Gastrocnemius medialis (tissue), 4 donors: ENCODE measurements around the gene CLIP4.

Experiments
- POLR2A ChIP-seq, 2 donors: fragments of 450-650 bp; IDR thresholded peaks; one replicate each; pipeline ENCODE4 v1.6.1; 2017; ENCODE audit warnings: antibody characterized with exemption in 2 of 2, mild to moderate bottlenecking in 2 of 2, moderate library complexity in 2 of 2
- TF ChIP-seq, protein P1 (sequence below), 5 experiments: fragments of 450-650 bp in 3 of 5; fragments of 200-600 bp in 2 of 5; sonication (generic) in 2 of 5; IDR thresholded peaks in 4 of 5; conservative IDR thresholded peaks in 1 of 5; 1 replicate in 4 of 5; 2 replicates in 1 of 5; pipeline ENCODE4 v1.5.1; 2016 to 2019; ENCODE audit warnings: antibody characterized with exemption in 5 of 5, mild to moderate bottlenecking in 3 of 5, moderate library complexity in 3 of 5

DNA sequence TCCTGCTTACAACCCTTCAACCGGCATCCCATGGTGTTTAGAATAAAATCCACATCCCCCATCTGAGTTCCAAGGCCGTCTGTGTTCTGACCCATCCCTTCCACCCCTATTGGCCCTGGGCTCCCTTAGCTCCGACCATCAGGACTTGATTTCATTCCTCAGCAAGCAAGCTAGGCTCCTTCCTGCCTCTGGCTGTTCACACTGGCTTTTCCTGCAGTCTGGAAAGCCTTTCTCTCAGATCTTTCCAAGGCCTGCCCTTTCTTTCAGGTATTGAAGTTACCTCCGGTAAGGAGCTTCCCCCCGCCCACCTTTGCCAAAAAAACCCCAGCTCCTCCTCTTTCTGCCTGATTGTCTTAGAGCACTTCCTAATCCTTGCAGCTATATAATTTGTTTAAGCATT, 86.8 kb downstream of the CLIP4 start:
- TF ChIP-seq, protein P1, sequence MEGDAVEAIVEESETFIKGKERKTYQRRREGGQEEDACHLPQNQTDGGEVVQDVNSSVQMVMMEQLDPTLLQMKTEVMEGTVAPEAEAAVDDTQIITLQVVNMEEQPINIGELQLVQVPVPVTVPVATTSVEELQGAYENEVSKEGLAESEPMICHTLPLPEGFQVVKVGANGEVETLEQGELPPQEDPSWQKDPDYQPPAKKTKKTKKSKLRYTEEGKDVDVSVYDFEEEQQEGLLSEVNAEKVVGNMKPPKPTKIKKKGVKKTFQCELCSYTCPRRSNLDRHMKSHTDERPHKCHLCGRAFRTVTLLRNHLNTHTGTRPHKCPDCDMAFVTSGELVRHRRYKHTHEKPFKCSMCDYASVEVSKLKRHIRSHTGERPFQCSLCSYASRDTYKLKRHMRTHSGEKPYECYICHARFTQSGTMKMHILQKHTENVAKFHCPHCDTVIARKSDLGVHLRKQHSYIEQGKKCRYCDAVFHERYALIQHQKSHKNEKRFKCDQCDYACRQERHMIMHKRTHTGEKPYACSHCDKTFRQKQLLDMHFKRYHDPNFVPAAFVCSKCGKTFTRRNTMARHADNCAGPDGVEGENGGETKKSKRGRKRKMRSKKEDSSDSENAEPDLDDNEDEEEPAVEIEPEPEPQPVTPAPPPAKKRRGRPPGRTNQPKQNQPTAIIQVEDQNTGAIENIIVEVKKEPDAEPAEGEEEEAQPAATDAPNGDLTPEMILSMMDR (IDR thresholded peaks at IDR 0.05 in 4 of 5, conservative IDR thresholded peaks at IDR 0.05 in 1 of 5): no peak
- TF ChIP-seq POLR2A (IDR thresholded peaks at IDR 0.05): no peak
